ENCODE measurements around the gene GABRG2.
"Not testable (repeated sequence)": the region's sequence is repeated elsewhere in the genome, so short reads cannot be mapped to it uniquely, and the experiment has no call there.

Gene GABRG2

GRCh38 chr5:162037431-162037830 is 30.1 kb upstream of the GABRG2 start:
- Histone ChIP-seq H3K9me2 (replicated peaks; ENCODE audit: low read depth, low read length) (no peaks in the 10 kb centered on the region), H3K9ac (ENCODE audit: low read depth, low read length, poor library complexity, severe bottlenecking) (no peak overlapping the region), H3K4me3 (ENCODE audit: low read length, poor library complexity, severe bottlenecking) (no peak overlapping the region), H3F3A (ENCODE audit: low read depth) (no peaks in the 10 kb centered on the region), H3K79me2 (ENCODE audit: insufficient read depth, low read length) (no peaks in the 10 kb centered on the region), H3K9me3 (ENCODE audit: insufficient read depth, low read depth, low read length) (no peaks in the 10 kb centered on the region), H3K36me3 (ENCODE audit: insufficient read depth, low read length) (no peaks in the 10 kb centered on the region), H3K27me3 (ENCODE audit: insufficient read depth, low read length, poor library complexity, severe bottlenecking) (no peaks in the 10 kb centered on the region), H3K4me2 (ENCODE audit: low read depth, low read length, poor library complexity, severe bottlenecking) (no peak overlapping the region), H3K4me1 (ENCODE audit: insufficient read depth, low read length, poor library complexity, severe bottlenecking) (no peaks in the 10 kb centered on the region), H2AFZ (ENCODE audit: low read length) (no peak overlapping the region), H4K20me1 (ENCODE audit: insufficient read depth, low read length, poor library complexity, severe bottlenecking) (no peaks in the 10 kb centered on the region)
- no peak for TF ChIP-seq EZH2phosphoT487 (IDR thresholded peaks at IDR 0.05; ENCODE audit: borderline replicate concordance)
- TF ChIP-seq CTCF (conservative IDR thresholded peaks at IDR 0.05; ENCODE audit: low read length), result no peak

GRCh38 chr5:162047279-162047678 is 20.3 kb upstream of the GABRG2 start:
- Histone ChIP-seq H3K27me3 (ENCODE audit: insufficient read depth, low read length, poor library complexity, severe bottlenecking) (no peaks in the 10 kb centered on the region), H3K4me3 (ENCODE audit: low read length, poor library complexity, severe bottlenecking) (no peak overlapping the region), H3K79me2 (ENCODE audit: insufficient read depth, low read length) (no peaks in the 10 kb centered on the region), H3K9ac (ENCODE audit: low read depth, low read length, poor library complexity, severe bottlenecking) (no peak overlapping the region), H3K9me3 (ENCODE audit: insufficient read depth, low read depth, low read length) (no peaks in the 10 kb centered on the region), H3F3A (ENCODE audit: low read depth) (no peaks in the 10 kb centered on the region), H3K36me3 (ENCODE audit: insufficient read depth, low read length) (no peaks in the 10 kb centered on the region), H3K4me2 (ENCODE audit: low read depth, low read length, poor library complexity, severe bottlenecking) (no peak overlapping the region), H3K4me1 (ENCODE audit: insufficient read depth, low read length, poor library complexity, severe bottlenecking) (no peaks in the 10 kb centered on the region), H4K20me1 (ENCODE audit: insufficient read depth, low read length, poor library complexity, severe bottlenecking) (no peaks in the 10 kb centered on the region), H3K9me2 (replicated peaks; ENCODE audit: low read depth, low read length) (no peaks in the 10 kb centered on the region), H2AFZ (ENCODE audit: low read length) (no peak overlapping the region)
- no peak for TF ChIP-seq EZH2phosphoT487 (IDR thresholded peaks at IDR 0.05; ENCODE audit: borderline replicate concordance)
- no peak for TF ChIP-seq CTCF (conservative IDR thresholded peaks at IDR 0.05; ENCODE audit: low read length)

- no peak overlapping the region for H3K9ac ChIP-seq (ENCODE audit: low read depth, low read length, poor library complexity, severe bottlenecking)
- no peak overlapping the region for H3K4me3 ChIP-seq (ENCODE audit: low read length, poor library complexity, severe bottlenecking)
- H3K9me3 ChIP-seq (ENCODE audit: insufficient read depth, low read depth, low read length), result no peaks in the 10 kb centered on the region
- no peaks in the 10 kb centered on the region for H3K79me2 ChIP-seq (ENCODE audit: insufficient read depth, low read length)
- no peaks in the 10 kb centered on the region for H4K20me1 ChIP-seq (ENCODE audit: insufficient read depth, low read length, poor library complexity, severe bottlenecking)
- H3F3A ChIP-seq (ENCODE audit: low read depth), result no peaks in the 10 kb centered on the region
- TF ChIP-seq CTCF (conservative IDR thresholded peaks at IDR 0.05; ENCODE audit: low read length) (no peak), EZH2phosphoT487 (IDR thresholded peaks at IDR 0.05; ENCODE audit: borderline replicate concordance) (no peak)
- no peaks in the 10 kb centered on the region for H3K4me1 ChIP-seq (ENCODE audit: insufficient read depth, low read length, poor library complexity, severe bottlenecking)
- H3K4me2 ChIP-seq (ENCODE audit: low read depth, low read length, poor library complexity, severe bottlenecking), result no peak overlapping the region
- no peaks in the 10 kb centered on the region for H3K9me2 ChIP-seq (replicated peaks; ENCODE audit: low read depth, low read length)
- H3K27me3 ChIP-seq (ENCODE audit: insufficient read depth, low read length, poor library complexity, severe bottlenecking), result no peaks in the 10 kb centered on the region
- no peaks in the 10 kb centered on the region for H3K36me3 ChIP-seq (ENCODE audit: insufficient read depth, low read length)
- H2AFZ ChIP-seq (ENCODE audit: low read length), result no peak overlapping the region
Observed at GRCh38 chr5:162052676-162053075, 14.9 kb upstream of the GABRG2 start.

- not testable (repeated sequence) for H3K27me3 ChIP-seq (ENCODE audit: insufficient read depth, low read length, poor library complexity, severe bottlenecking); H3F3A ChIP-seq (ENCODE audit: low read depth); H3K4me2 ChIP-seq (ENCODE audit: low read depth, low read length, poor library complexity, severe bottlenecking); H3K36me3 ChIP-seq (ENCODE audit: insufficient read depth, low read length); H4K20me1 ChIP-seq (ENCODE audit: insufficient read depth, low read length, poor library complexity, severe bottlenecking); H3K9ac ChIP-seq (ENCODE audit: low read depth, low read length, poor library complexity, severe bottlenecking); H3K4me3 ChIP-seq (ENCODE audit: low read length, poor library complexity, severe bottlenecking); H3K79me2 ChIP-seq (ENCODE audit: insufficient read depth, low read length); H3K9me2 ChIP-seq (replicated peaks; ENCODE audit: low read depth, low read length); H3K4me1 ChIP-seq (ENCODE audit: insufficient read depth, low read length, poor library complexity, severe bottlenecking); H2AFZ ChIP-seq (ENCODE audit: low read length); H3K9me3 ChIP-seq (ENCODE audit: insufficient read depth, low read depth, low read length)
Observed at GRCh38 chr5:162055095-162055494, 12.5 kb upstream of the GABRG2 start.

Measured in Loucy (cell line).